Immature natural killer cell (primary cell): ENCODE measurements around the gene RAB17. TPM values are rescaled to one million over a fixed set of nuclear protein-coding genes. Genes with fewer than 3 reads are reported as not detected.
A peak's percentile ranks its signal among the peaks of the same experiment; 100 is the strongest.
"Not testable (repeated sequence)": the region's sequence is repeated elsewhere in the genome, so short reads cannot be mapped to it uniquely, and the experiment has no call there.

Experiments used
- DNase-seq, 3 donors: peaks; one replicate each; pipeline ENCODE4 v3.0.0; 2022; ENCODE audit warnings: mixed read lengths in 1 of 3
- H3K27ac Mint-ChIP-seq, 6 donors: one replicate each; pipeline ENCODE4 v1.8.0; 2020; ENCODE audit warnings: mixed read lengths in 6 of 6, mild to moderate bottlenecking in 5 of 6, inconsistent platforms in 4 of 6, moderate library complexity in 3 of 6
- H3K27me3 Mint-ChIP-seq, 3 donors: one replicate each; pipeline ENCODE4 v1.8.0; 2020 to 2021; ENCODE audit warnings: low read depth in 3 of 3, mild to moderate bottlenecking in 3 of 3, mixed read lengths in 3 of 3, moderate library complexity in 3 of 3, inconsistent platforms in 1 of 3
- H3K36me3 Mint-ChIP-seq, 3 donors: one replicate each; pipeline ENCODE4 v1.8.0; 2020; ENCODE audit warnings: mixed read lengths in 3 of 3, inconsistent platforms in 2 of 3, mild to moderate bottlenecking in 2 of 3
- H3K4me1 Mint-ChIP-seq, 2 donors: one replicate each; pipeline ENCODE4 v1.8.0; 2020; ENCODE audit warnings: inconsistent platforms in 2 of 2, mild to moderate bottlenecking in 2 of 2, mixed read lengths in 2 of 2, moderate library complexity in 1 of 2
- H3K4me3 Mint-ChIP-seq, 5 donors: one replicate each; pipeline ENCODE4 v1.8.0; 2020; ENCODE audit warnings: mild to moderate bottlenecking in 5 of 5, mixed read lengths in 5 of 5, inconsistent platforms in 3 of 5, moderate library complexity in 3 of 5
- H3K9me3 Mint-ChIP-seq, 6 donors: one replicate each; pipeline ENCODE4 v1.8.0; 2020; ENCODE audit warnings: mild to moderate bottlenecking in 6 of 6, mixed read lengths in 6 of 6, inconsistent platforms in 4 of 6, moderate library complexity in 3 of 6
- polyA plus RNA-seq, 3 donors: library from polyadenylated mRNA; unstranded; fragments of 300-500 nt; fragmentation: Illumina TruSeq; gene quantifications; one replicate each; pipeline ENCODE4 v1.2.3, GENCODE V29; 2021

The RAB17 gene
- polyA plus RNA-seq, 3 donors from 2014 or later = not detected

DNA sequence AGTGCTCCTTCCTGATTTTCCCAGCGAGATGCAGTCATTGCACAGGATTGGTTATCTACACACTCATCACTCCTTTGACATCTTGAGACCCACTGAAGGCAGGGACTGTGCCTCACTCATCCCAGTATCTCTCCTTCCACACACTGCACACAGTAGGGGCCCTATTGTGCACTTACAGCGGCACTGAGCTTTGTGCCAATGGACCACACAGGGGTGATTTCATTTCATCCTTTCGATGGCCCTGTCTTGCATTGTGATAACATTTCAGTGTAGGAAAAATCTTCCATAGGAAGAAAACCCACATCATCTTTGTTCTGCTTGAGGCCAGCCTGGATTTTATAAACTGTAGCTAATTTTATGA, 25.8 kb upstream of the RAB17 start:
- Mint-ChIP-seq H3K4me3 (no peak overlapping the region), H3K27ac (peak overlapping the region in 1 of 6 donors; percentile 7), H3K4me1 (peaks cover 13% of the 10 kb centered on the region in 2 donors), H3K27me3 (peaks cover 0 to 11% (median 0%) of the 10 kb centered on the region in 3 donors), H3K36me3 (no peaks in the 10 kb centered on the region), H3K9me3 (no peaks in the 10 kb centered on the region)
- DNase-seq = no peak

DNA sequence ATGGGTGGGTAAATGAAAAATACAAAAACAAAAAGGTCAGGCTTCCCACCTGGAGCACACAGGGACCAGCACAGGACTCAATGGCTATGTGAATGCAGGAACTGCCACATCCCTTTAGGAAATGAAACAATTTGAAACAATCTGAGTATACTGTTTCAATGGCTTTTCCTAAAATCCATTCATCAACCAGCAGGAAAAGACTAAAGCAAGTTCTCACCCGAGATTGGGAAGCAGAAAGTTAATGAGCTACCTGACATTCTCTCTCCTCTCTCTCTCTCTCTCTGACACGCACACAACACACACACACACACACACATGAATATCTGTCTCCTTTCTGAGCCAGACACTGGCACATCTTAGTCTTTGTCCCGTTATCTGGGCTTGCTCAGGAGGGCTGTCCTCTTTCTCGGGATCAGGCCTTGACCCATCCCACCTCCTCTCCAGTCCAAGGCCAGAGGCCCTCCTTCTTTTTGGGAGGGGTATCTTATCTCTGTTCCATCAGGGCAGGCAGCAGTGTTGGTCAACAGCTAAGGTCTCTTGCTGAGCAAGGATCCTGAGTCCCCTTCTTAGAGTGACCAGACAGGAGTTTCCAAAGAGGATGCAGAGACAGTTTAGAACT, 25.2 kb upstream of the RAB17 start:
- H3K4me1 Mint-ChIP-seq = peaks cover 13% of the 10 kb centered on the region in 2 donors
- no peaks in the 10 kb centered on the region for H3K36me3 Mint-ChIP-seq
- no peak for DNase-seq
- H3K9me3 Mint-ChIP-seq = no peaks in the 10 kb centered on the region
- peaks cover 0 to 11% (median 0%) of the 10 kb centered on the region in 3 donors for H3K27me3 Mint-ChIP-seq
- no peak overlapping the region for H3K4me3 Mint-ChIP-seq
- H3K27ac Mint-ChIP-seq = no peak overlapping the region

DNA sequence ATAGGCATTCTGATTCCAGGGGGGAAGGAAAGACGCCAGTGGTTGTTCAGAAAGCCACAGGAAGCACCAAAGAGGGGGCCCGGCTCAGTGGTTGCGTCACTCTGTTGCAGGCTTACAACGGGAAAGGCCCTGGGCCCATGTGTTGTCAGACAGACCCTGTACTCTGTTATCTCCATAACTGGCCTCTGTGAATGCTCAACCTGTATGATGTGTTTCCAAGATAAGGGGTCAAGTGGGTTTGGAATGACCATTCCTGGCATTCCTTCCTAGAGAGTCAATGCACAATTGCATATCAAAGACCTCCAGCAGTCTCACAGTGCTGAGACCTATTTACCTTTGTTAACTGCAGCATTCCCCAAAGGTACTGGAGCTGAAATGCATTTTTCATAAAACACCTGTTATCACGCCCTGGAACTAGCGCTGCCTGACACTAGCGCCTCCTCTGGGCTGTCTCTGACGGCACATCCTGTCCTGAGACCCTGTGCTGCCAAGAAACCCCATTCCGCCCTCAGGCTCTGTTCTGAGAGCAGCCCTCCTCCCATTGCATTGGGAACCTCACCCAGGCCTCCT, 23.7 kb upstream of the RAB17 start:
- peak in 1 of 3 donors; percentile 15 for DNase-seq
- Mint-ChIP-seq H3K4me1 (peaks cover 13% of the 10 kb centered on the region in 2 donors), H3K9me3 (no peaks in the 10 kb centered on the region), H3K4me3 (no peak overlapping the region), H3K27me3 (peaks cover 1 to 9% (median 3%) of the 10 kb centered on the region in 3 donors), H3K27ac (no peak overlapping the region), H3K36me3 (no peaks in the 10 kb centered on the region)

DNA sequence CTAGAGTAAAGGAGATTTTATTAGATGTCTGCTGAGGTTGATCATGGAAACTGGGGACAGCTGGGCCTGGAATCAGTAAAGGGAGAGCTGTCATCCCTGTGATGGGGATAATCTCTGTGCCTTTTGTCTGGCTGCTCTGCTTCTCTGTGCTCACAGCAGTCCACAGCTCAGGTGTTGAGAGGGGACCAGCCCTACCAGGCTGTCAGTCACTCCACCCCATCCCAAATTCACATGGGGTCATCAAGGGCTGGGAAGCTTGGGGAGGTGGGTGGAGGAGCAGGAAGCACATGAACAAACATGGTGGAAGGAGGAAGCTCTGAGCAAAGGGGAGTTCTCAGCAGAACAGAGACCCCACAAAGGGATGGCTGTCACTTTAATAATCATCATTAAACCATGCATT, 23.1 kb upstream of the RAB17 start:
- peaks cover 13% of the 10 kb centered on the region in 2 donors for H3K4me1 Mint-ChIP-seq
- H3K27ac Mint-ChIP-seq = peak overlapping the region in 2 of 6 donors; percentile 20 to 23
- peaks cover 1 to 9% (median 3%) of the 10 kb centered on the region in 3 donors for H3K27me3 Mint-ChIP-seq
- no peak overlapping the region for H3K4me3 Mint-ChIP-seq
- DNase-seq = no peak
- no peaks in the 10 kb centered on the region for H3K36me3 Mint-ChIP-seq
- H3K9me3 Mint-ChIP-seq = no peaks in the 10 kb centered on the region

DNA sequence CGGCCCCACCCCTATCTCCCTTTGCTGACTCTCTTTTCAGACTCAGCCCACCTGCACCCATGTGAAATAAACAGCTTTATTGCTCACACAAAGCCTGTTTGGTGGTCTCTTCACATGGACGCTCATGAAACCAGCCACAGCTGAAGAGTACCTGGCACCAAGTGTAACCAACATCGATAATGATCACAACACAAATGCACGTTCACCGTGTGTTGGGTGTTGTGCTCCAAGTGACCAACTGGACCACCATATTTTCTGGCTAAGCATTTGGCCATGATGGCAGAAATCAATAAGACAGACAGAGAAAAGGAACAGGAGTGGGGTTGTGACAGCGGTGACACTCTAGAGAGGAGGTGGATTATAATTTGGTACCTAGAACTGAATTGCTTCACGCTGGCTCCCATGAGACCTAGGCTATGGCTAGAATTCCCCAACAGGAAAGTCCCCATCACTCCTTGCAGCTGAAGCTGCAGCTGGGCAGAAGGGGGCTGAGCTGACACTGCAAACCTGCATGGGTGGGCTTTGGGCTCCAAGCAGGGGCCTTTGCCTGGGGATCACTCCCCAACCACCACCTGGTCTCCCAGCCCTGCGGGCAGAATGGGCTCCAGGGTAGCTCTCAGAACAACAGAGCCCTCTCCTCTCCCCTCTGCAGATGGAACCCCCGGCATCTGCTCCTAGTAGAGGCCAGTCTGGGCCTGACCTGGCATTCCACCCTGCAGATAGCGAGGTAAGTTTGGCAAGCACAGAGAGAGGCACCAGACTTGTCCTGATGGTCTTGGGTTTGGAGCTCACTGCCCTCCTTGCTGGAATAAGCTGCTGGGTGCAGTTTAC, 22.2 kb upstream of the RAB17 start:
- no peaks in the 10 kb centered on the region for H3K9me3 Mint-ChIP-seq
- H3K4me1 Mint-ChIP-seq = peaks cover 13% of the 10 kb centered on the region in 2 donors
- H3K36me3 Mint-ChIP-seq = no peaks in the 10 kb centered on the region
- no peak overlapping the region for H3K4me3 Mint-ChIP-seq
- no peak overlapping the region for H3K27ac Mint-ChIP-seq
- no peak for DNase-seq
- peaks cover 1 to 6% (median 3%) of the 10 kb centered on the region in 3 donors for H3K27me3 Mint-ChIP-seq

DNA sequence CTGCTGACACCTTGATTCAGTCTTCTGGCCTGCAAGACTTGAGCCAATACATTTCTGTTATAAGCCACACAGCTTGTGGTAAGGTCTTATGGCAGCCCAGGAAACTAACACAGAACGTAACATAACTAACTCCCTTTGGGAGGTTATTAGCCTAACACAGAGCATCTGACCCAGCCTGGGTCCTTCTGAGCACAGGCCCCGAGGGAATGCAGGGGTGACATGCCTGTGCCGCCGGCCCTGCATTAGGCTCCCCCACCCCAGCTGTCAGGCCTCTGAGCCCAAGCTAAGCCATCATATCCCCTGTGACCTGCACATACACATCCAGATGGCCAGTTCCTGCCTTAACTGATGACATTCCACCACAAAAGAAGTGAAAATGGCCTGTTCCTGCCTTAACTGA, 16.0 kb upstream of the RAB17 start:
- H3K4me1 Mint-ChIP-seq = peaks cover 19% of the 10 kb centered on the region in 2 donors
- H3K9me3 Mint-ChIP-seq, H3K27me3 Mint-ChIP-seq, H3K4me3 Mint-ChIP-seq, H3K36me3 Mint-ChIP-seq, DNase-seq: not testable (repeated sequence)
- H3K27ac Mint-ChIP-seq = peak overlapping the region in 2 of 6 donors; percentile 7 to 80

DNA sequence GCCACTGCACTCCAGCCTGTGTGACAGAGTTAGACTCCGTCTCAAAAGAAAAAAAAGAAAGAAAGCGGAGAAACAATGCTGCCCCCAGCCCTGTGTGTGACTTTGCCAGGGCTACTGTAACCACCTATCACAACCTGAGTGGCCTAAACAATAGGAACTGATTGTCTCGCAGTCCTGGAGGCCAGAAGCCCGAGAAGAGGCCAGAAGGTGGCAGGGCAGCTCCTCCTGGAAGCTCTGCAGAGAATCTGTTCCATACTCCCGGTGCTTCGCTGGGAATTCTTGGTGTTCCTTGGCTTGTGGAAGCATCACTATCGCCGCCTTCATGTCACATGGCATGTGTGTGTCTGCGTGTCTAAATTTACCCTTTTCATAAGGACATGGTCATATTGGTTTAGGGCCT, 14.4 kb upstream of the RAB17 start:
- peak overlapping the region in 3 of 5 donors; percentile 10 to 56 (median 26) for H3K4me3 Mint-ChIP-seq
- H3K27me3 Mint-ChIP-seq = peaks cover 2 to 6% (median 4%) of the 10 kb centered on the region in 3 donors

DNA sequence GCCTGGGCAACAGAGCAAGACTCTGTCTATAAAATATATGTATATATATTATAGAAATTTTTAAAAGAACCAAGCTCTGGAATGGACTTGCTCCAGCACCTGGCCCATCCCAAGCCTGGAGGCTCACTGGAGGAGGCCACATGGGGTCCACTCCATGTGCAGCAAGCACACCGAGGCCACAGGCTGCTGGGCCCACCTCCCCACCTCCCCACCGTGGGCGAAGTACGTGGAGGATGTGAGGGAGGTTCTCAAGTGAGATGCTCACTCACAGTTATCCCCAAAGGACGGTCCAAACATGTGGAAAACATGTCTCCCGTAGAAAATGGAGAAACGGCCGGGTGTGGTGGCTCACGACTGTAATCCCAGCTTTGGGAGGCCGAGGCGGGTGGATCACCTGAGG, 13.9 kb upstream of the RAB17 start:
- Mint-ChIP-seq H3K4me1 (peaks cover 19% of the 10 kb centered on the region in 2 donors), H3K27ac (peak overlapping the region in 5 of 6 donors; percentile 86 to 98 (median 89)), H3K36me3 (no peaks in the 10 kb centered on the region), H3K9me3 (no peaks in the 10 kb centered on the region), H3K27me3 (peaks cover 2 to 6% (median 3%) of the 10 kb centered on the region in 3 donors), H3K4me3 (peak overlapping the region in 4 of 5 donors; percentile 70 to 94 (median 78))
- DNase-seq = no peak

More for the DNA sequence above, 14.4 kb upstream of the RAB17 start:
- DNase-seq = no peak
- Mint-ChIP-seq H3K27ac (peak overlapping the region in 5 of 6 donors; percentile 72 to 89 (median 86)), H3K9me3 (no peaks in the 10 kb centered on the region), H3K4me1 (peaks cover 19% of the 10 kb centered on the region in 2 donors), H3K36me3 (no peaks in the 10 kb centered on the region)

DNA sequence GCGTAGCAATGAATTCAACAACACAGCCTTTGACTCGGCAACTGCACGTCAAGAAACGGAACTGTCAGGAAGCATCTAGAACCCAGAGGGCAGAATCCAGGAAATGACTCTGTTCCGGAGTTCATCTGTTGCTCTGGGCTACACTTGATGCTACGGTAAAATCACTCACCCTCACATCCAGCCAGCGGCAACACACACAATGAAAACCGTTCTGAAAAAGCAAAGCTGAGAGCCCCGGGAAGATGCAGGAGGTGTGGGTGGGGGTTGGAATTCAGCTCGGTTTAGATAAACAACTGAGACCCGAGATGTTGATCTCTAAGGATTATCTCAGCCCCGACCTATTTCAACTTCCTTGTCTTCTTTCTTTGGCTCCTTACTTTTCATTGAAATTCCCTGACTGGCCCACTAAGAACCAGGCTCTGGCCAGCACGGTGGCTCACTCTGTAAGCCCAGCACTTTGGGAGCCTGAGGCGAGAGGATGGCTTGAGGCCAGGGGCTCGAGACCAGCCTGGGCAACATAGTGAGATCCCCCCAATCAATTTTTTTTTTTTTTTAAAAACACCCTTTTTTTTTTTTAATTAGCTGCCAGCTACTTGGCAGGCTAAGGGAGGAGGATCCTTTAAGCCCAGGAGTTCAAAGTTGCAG, 13.3 kb upstream of the RAB17 start:
- Mint-ChIP-seq H3K4me1 (peaks cover 19% of the 10 kb centered on the region in 2 donors), H3K36me3 (no peaks in the 10 kb centered on the region), H3K4me3 (peak overlapping the region; percentile 70 to 94 (median 80)), H3K27me3 (peaks cover 3 to 6% (median 3%) of the 10 kb centered on the region in 3 donors), H3K27ac (peak overlapping the region; percentile 65 to 98 (median 88)), H3K9me3 (no peaks in the 10 kb centered on the region)
- DNase-seq = peak; percentile 77 to 79 (median 77)

DNA sequence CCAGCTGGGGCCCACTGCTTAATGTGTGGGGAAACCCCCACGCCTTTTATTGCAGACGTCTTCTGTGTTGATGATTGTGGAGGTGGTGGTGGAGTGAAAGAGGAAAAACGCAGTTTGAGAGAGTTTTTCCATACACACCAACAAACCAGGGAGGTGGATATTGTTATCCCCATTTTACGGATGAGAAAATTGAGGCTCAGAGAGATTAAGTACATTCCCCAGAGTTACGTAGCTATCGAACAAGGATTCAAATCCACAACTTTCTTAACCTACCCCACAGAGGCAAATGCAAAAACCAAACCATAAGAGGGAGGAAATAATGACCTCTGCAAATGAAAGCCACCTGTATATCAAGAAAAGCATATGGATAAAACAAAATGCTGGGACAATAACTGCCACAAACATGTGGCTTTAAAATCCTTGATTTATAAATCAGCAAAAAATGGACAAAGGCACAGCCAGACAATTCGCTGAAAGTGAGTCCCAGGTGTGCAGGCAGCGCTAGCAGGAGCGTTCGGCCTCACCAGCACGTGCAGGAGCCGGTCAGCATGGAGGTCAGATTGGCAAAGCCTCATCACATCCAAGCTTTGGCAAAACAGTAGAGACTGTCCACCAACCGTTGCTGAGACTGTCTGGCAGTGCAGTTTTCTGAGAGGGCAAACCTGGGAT, 12.6 kb upstream of the RAB17 start:
- no peak for DNase-seq

DNA sequence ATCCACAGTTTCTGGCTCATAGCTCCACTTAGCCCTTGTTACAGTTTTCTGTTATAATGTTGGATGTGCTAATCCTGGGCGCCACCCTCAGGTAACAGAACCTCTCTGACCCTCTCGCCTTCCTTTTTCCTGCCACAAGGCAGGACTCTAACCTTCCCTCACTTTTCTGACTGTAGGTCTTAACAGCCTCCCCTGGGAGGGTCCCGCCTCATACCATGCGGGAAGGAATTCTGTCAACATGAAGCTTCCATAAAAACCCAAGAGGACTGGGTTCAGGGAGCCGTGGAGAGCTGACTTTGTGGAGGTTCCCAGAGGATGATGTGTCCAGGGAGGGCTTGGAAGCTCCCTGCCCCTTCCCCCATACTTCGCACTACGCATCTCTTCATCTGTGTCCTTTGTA, 11.9 kb upstream of the RAB17 start:
- Mint-ChIP-seq H3K4me3 (no peak overlapping the region), H3K27me3 (peaks cover 3 to 6% (median 3%) of the 10 kb centered on the region in 3 donors), H3K9me3 (peaks cover 0 to 2% (median 0%) of the 10 kb centered on the region in 6 donors), H3K27ac (peak overlapping the region; percentile 65 to 98 (median 88)), H3K36me3 (no peaks in the 10 kb centered on the region), H3K4me1 (peaks cover 19 to 21% of the 10 kb centered on the region in 2 donors)
- DNase-seq = no peak

More for the DNA sequence above, 12.6 kb upstream of the RAB17 start:
- no peaks in the 10 kb centered on the region for H3K9me3 Mint-ChIP-seq
- H3K36me3 Mint-ChIP-seq = no peaks in the 10 kb centered on the region
- peak overlapping the region; percentile 70 to 94 (median 80) for H3K4me3 Mint-ChIP-seq
- H3K27ac Mint-ChIP-seq = peak overlapping the region; percentile 65 to 98 (median 88)
- H3K4me1 Mint-ChIP-seq = peaks cover 19% of the 10 kb centered on the region in 2 donors
- peaks cover 3 to 6% (median 3%) of the 10 kb centered on the region in 3 donors for H3K27me3 Mint-ChIP-seq

DNA sequence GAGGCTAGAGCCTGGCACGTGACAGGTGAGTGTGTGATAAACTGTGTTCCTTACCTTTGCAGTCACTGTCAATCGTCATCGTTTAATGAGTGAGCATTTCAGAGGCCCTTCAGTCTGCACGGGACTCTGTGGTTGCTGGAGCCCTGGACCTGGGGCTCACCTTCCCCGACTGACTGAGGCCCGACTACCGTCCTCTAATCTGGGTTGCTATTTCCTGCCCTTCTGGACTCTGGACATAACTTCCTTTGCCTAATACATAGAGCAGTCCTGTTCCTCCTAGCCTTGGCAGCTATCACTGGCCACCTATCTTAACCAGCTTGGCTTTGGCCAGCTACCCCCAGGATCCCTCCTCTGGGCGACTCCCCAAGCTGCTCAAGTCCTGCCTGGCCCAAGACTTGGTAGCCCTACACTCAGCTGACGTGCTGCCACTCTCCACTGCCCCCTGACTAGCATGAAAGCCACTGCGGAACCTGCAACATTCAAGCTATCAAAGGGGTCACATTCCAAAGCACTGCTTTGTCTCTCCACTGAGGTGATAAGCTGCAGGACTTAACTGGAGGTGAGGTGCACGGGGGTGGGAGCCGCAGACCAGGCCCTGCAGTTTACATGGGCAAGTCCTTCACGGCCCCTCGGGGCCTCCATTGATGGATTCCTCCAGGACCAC, 11.1 kb upstream of the RAB17 start:
- no peaks in the 10 kb centered on the region for H3K36me3 Mint-ChIP-seq
- no peak overlapping the region for H3K4me3 Mint-ChIP-seq
- peaks cover 2 to 6% (median 3%) of the 10 kb centered on the region in 3 donors for H3K27me3 Mint-ChIP-seq
- peaks cover 0 to 2% (median 0%) of the 10 kb centered on the region in 6 donors for H3K9me3 Mint-ChIP-seq
- peaks cover 19 to 21% of the 10 kb centered on the region in 2 donors for H3K4me1 Mint-ChIP-seq
- H3K27ac Mint-ChIP-seq = peak overlapping the region; percentile 75 to 98 (median 89)
- no peak for DNase-seq
